NCI-H345 treated with DMSO at 0.1 percent for 48 hours (cell line): Measurements from ENCODE around the gene SHC1.
A peak's percentile ranks its signal among the peaks of the same experiment; 100 is the strongest.

Source experiments
- DNase-seq: peaks from one replicate; lab custom pipeline; 2025; ENCODE audit not compliant: unreplicated experiment; lab: John Stamatoyannopoulos, UW

Gene SHC1

GRCh38 chr1:154958681-154959425 is 11.7 kb downstream of the SHC1 start:
- no peak for DNase-seq

- DNase-seq, result no peak
These were observed 12.5 kb downstream of the SHC1 start for GRCh38 chr1:154958036-154958435.

GRCh38 chr1:154957091-154957657 is 13.4 kb downstream of the SHC1 start:
- no peak for DNase-seq

- DNase-seq, result no peak
These were observed 14.0 kb downstream of the SHC1 start for GRCh38 chr1:154956544-154956941.

GRCh38 chr1:154955718-154956543 is 14.6 kb downstream of the SHC1 start, which contains the start of gene PBXIP1:
Gene PBXIP1, minus strand, starts transcription at chr1:154956099. Its CDS starts 2,378 bp downstream, at chr1:154953721.
- DNase-seq, result peak; percentile 99

GRCh38 chr1:154955039-154955717 is 15.4 kb downstream of the SHC1 start:
- peak; percentile 37 for DNase-seq

GRCh38 chr1:154954541-154954940 is 16.0 kb downstream of the SHC1 start:
- no peak for DNase-seq

GRCh38 chr1:154953611-154954038 is 16.9 kb downstream of the SHC1 start:
- DNase-seq, result no peak

GRCh38 chr1:154952664-154953063 is 17.9 kb downstream of the SHC1 start:
- no peak for DNase-seq

- no peak for DNase-seq
These were observed 18.5 kb downstream of the SHC1 start for GRCh38 chr1:154951901-154952657.

GRCh38 chr1:154948079-154948478 is 22.5 kb downstream of the SHC1 start:
- DNase-seq, result no peak

- DNase-seq, result no peak
These were observed 24.3 kb downstream of the SHC1 start for GRCh38 chr1:154945962-154946850.

GRCh38 chr1:154945160-154945961 is 25.2 kb downstream of the SHC1 start:
- no peak for DNase-seq

GRCh38 chr1:154944401-154945159 is 26.0 kb downstream of the SHC1 start:
- no peak for DNase-seq

GRCh38 chr1:154943649-154944400 is 26.7 kb downstream of the SHC1 start:
- DNase-seq, result peak; percentile 58

- no peak for DNase-seq
These were observed 29.1 kb downstream of the SHC1 start for GRCh38 chr1:154941333-154942013.
